Trophoblast cell (in vitro differentiated cells and primary cell): ENCODE data around the gene CTIF.

Experiments used
- DNase-seq, 2 donors: peaks; one replicate each; pipeline ENCODE4 v3.0.0-alpha.2; 2016
- H2AFZ ChIP-seq: 2 replicates; pipeline ENCODE4 v1.6.1; 2013; ENCODE audit warnings: low read length, moderate library complexity, mild to moderate bottlenecking; ENCODE audit not compliant: insufficient read depth, poor library complexity
- H2AK5ac ChIP-seq: 2 replicates; pipeline ENCODE4 v1.6.1; 2013; ENCODE audit warnings: mild to moderate bottlenecking, low read length
- H2BK120ac ChIP-seq: 2 replicates; pipeline ENCODE4 v1.6.1; 2013; ENCODE audit warnings: low read length, mild to moderate bottlenecking, moderate library complexity; ENCODE audit not compliant: insufficient read depth, poor library complexity
- H2BK12ac ChIP-seq: 2 replicates; pipeline ENCODE4 v1.6.1; 2013; ENCODE audit warnings: mild to moderate bottlenecking, low read length, moderate library complexity
- H2BK5ac ChIP-seq: 2 replicates; pipeline ENCODE4 v1.6.1; 2013; ENCODE audit warnings: low read length, low read depth, moderate library complexity, mild to moderate bottlenecking; ENCODE audit not compliant: poor library complexity
- H3K14ac ChIP-seq: 2 replicates; pipeline ENCODE4 v1.6.1; 2013; ENCODE audit warnings: mild to moderate bottlenecking, low read length
- H3K18ac ChIP-seq: 2 replicates; pipeline ENCODE4 v1.6.1; 2013; ENCODE audit warnings: mild to moderate bottlenecking, low read length
- H3K23ac ChIP-seq: 2 replicates; pipeline ENCODE4 v1.6.1; 2013; ENCODE audit warnings: low read length
- H3K27ac ChIP-seq: 2 replicates; pipeline ENCODE4 v1.5.1; 2013; ENCODE audit warnings: low read depth, mild to moderate bottlenecking, inconsistent platforms, low read length, moderate library complexity
- H3K27me3 ChIP-seq: 2 replicates; pipeline ENCODE4 v1.6.1; 2013; ENCODE audit warnings: inconsistent platforms, mild to moderate bottlenecking, low read length, moderate library complexity; ENCODE audit not compliant: insufficient read depth
- H3K36me3 ChIP-seq, 2 experiments: 1 replicate in 1 of 2; 2 replicates in 1 of 2; pipeline ENCODE4 v1.6.1; 2013; ENCODE audit warnings: low read length in 2 of 2, mild to moderate bottlenecking in 2 of 2, moderate library complexity in 1 of 2; ENCODE audit not compliant: insufficient read depth in 2 of 2, control insufficient read depth in 1 of 2
- H3K4ac ChIP-seq: 2 replicates; pipeline ENCODE4 v1.6.1; 2013; ENCODE audit warnings: low read depth, mild to moderate bottlenecking, low read length, moderate library complexity
- H3K4me1 ChIP-seq, 2 experiments: 1 replicate in 1 of 2; 2 replicates in 1 of 2; pipeline ENCODE4 v1.6.1; 2013; ENCODE audit warnings: low read length in 2 of 2, mild to moderate bottlenecking in 2 of 2, moderate library complexity in 1 of 2; ENCODE audit not compliant: insufficient read depth in 2 of 2, control insufficient read depth in 1 of 2
- H3K4me2 ChIP-seq: 2 replicates; pipeline ENCODE4 v1.6.1; 2013; ENCODE audit warnings: inconsistent platforms, mild to moderate bottlenecking, low read length, moderate library complexity
- H3K4me3 ChIP-seq: 2 replicates; pipeline ENCODE4 v1.5.1; 2013; ENCODE audit warnings: mild to moderate bottlenecking, low read depth, low read length, inconsistent platforms
- H3K79me1 ChIP-seq: one replicate; pipeline ENCODE4 v1.6.1; 2013; ENCODE audit warnings: low read length
- H3K79me2 ChIP-seq: 2 replicates; pipeline ENCODE4 v1.6.1; 2013; ENCODE audit warnings: low read length, mild to moderate bottlenecking; ENCODE audit not compliant: control insufficient read depth, insufficient read depth, poor library complexity
- H3K9ac ChIP-seq: 2 replicates; pipeline ENCODE4 v1.6.1; 2013; ENCODE audit warnings: mild to moderate bottlenecking, low read length
- H3K9me3 ChIP-seq: 2 replicates; pipeline ENCODE4 v1.6.1; 2013; ENCODE audit warnings: low read depth, mild to moderate bottlenecking, control low read depth, inconsistent platforms, low read length; ENCODE audit not compliant: insufficient read depth
- H4K12ac ChIP-seq: 2 replicates; pipeline ENCODE4 v1.6.1; 2013; ENCODE audit warnings: low read depth, mild to moderate bottlenecking, low read length, moderate library complexity
- H4K8ac ChIP-seq: 2 replicates; pipeline ENCODE4 v1.6.1; 2013; ENCODE audit warnings: low read depth, mild to moderate bottlenecking, low read length, moderate library complexity
- H4K91ac ChIP-seq: one replicate; pipeline ENCODE4 v1.6.1; 2013; ENCODE audit warnings: low read depth, mild to moderate bottlenecking, low read length, moderate library complexity
- WGBS: extraction: QIAGEN DNeasy Blood & Tissue Kit; methylation state at CpG from one replicate; pipeline ENCODE4 v1.1.7; 2013; ENCODE audit warnings: missing lambda C conversion rate; ENCODE audit not compliant: insufficient read length, insufficient coverage; ENCODE audit errors: extremely low coverage; 5-methylcytosine and 5-hydroxymethylcytosine counted together

Gene CTIF

DNA sequence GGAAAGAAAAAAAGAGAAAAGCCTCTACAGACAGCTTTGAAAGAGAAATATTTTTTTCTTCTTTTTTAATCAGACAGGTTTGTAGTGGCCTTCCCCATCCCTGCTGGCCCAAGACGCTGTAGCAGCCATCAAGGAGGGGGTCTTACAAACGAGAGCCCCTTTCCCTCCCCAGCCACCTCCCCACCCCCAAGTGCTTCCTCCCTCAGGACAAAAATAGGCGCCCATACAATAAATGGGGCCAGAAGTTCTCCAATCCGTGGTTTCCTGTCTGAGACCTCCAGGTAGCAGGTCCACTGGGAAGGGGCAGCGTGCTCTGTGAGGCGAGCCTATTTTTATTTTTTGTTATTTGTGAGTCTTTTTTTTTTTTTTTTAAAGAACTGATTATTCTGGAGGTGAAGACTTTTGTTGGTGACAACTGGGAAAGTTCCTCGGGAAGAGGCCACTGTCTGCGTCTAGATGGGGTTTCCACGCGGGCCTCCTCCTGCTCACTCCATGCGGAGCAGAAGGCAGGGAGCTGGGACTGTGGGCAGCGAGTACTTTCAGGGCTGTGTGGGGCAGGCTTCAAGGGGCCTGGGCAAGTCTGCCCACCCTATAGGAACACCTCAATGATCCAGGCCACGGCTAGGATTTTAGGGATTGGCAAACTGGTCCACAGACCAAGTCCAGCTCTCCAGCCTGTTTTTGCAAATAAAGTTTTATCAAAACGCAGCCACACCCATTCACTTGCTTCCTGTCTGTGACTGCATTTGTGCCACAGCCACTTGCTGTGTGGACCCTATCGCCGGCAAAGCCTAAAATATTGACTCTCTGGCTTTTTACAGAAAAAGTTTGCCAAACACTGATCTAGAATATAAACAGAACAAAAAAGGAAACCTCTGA is 139.6 kb downstream of the CTIF start:
- H3K9me3 ChIP-seq = no peaks in the 10 kb centered on the region
- H4K91ac ChIP-seq = no peak overlapping the region
- no peak overlapping the region for H2BK120ac ChIP-seq
- no peaks in the 10 kb centered on the region for H3K79me2 ChIP-seq
- no peaks in the 10 kb centered on the region for H3K27me3 ChIP-seq
- no peak overlapping the region for H3K4me3 ChIP-seq
- H2BK12ac ChIP-seq = no peak overlapping the region
- no peak overlapping the region for H3K4ac ChIP-seq
- H3K4me1 ChIP-seq = peaks cover 5 to 8% of the 10 kb centered on the region in 2 experiments
- H4K12ac ChIP-seq = no peak overlapping the region
- H2AK5ac ChIP-seq = no peak overlapping the region
- no peak overlapping the region for H2BK5ac ChIP-seq
- H2AFZ ChIP-seq = no peak overlapping the region
- WGBS = no CpG with 5 or more reads among the region's 16 CpGs
- DNase-seq = no peak
- H3K23ac ChIP-seq = no peak overlapping the region
- peaks cover 4 to 6% of the 10 kb centered on the region in 2 experiments for H3K36me3 ChIP-seq
- no peak overlapping the region for H3K18ac ChIP-seq
- H3K79me1 ChIP-seq = no peaks in the 10 kb centered on the region
- H4K8ac ChIP-seq = no peak overlapping the region
- H3K4me2 ChIP-seq = no peak overlapping the region
- no peak overlapping the region for H3K27ac ChIP-seq
- no peak overlapping the region for H3K14ac ChIP-seq
- no peak overlapping the region for H3K9ac ChIP-seq

DNA sequence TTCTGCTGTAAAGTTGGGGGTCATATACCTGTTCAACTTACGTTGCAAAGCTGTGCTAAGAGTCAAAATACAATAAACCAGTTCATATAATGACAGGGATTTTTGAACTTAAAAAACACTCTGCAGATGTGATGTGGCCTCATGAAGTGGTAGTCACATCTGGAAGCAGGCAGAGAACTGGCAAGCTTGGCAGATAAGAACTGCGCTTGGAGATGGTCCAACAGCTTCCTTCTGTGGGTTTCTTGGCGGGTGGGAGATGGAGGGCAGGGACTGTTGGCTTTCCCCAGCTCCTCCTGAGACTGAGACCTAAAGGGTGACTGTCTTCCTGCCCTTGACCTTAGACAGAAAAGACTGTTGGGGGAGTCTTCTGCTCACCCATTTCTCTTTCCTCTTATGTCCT is 140.4 kb downstream of the CTIF start:
- Histone ChIP-seq H4K8ac (no peak overlapping the region), H2AFZ (no peak overlapping the region), H3K79me2 (no peaks in the 10 kb centered on the region), H3K23ac (no peak overlapping the region), H2BK120ac (no peak overlapping the region), H2AK5ac (no peak overlapping the region), H3K4me2 (no peak overlapping the region), H4K12ac (no peak overlapping the region), H3K14ac (no peak overlapping the region), H3K4me1 (peaks cover 5 to 8% of the 10 kb centered on the region in 2 experiments), H3K27me3 (no peaks in the 10 kb centered on the region), H3K18ac (no peak overlapping the region), H4K91ac (no peak overlapping the region), H3K36me3 (peaks cover 4 to 6% of the 10 kb centered on the region in 2 experiments), H3K4ac (no peak overlapping the region), H2BK12ac (no peak overlapping the region), H3K27ac (no peak overlapping the region), H3K79me1 (no peaks in the 10 kb centered on the region), H3K9me3 (no peaks in the 10 kb centered on the region), H3K4me3 (no peak overlapping the region), H2BK5ac (no peak overlapping the region), H3K9ac (no peak overlapping the region)
- WGBS = no CpG with 5 or more reads among the region's 3 CpGs
- no peak for DNase-seq

DNA sequence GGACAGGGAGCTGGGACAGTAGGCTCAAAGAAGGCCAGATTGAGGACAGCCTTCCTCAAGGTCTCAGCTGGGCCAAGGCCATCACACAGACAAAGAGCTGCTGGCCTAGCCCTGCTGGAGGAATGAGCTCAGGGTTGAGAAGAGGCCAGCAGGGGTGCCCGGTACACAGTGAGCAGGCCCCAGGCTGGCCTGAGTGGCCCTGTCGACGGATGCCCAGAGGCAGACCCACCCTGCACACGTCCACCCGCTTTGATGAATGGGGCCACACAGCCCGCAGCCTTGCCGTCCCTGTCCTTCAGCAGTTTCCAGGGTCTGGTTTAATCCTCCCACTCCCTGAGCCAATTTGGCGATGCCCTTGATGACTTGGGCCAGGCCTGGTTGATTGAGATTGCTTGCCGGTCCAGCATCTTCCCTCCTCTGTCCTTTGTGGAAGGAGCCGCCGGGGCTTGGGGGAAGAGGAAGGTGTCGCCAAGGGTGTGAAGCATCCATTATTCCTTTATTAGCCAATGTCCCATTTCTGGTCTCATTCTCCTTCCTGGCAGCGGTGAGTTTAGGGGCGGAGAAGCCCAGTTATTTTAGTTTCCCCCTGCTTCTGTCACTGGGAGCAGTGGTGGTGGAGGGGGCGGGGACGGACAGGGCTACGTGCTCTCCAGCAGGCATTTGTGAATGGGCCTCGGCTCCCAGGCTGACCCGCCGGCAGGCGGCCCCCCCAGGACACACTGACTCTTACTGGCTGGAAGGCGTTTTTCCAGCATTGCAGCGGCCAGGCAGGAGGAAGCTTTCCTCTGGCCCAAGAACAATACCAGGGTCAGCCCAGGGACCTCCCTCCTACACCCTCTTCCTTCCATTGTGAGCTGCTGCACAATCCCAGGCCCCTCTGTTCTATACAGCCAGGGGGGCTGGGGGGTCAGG is 141.8 kb downstream of the CTIF start:
- no peak overlapping the region for H3K18ac ChIP-seq
- no peak overlapping the region for H2AFZ ChIP-seq
- H3K36me3 ChIP-seq = peaks cover 4 to 6% of the 10 kb centered on the region in 2 experiments
- H3K4me1 ChIP-seq = peaks cover 2 to 5% of the 10 kb centered on the region in 2 experiments
- H3K4me2 ChIP-seq = no peak overlapping the region
- H3K27ac ChIP-seq = no peak overlapping the region
- no peak overlapping the region for H2BK5ac ChIP-seq
- no peaks in the 10 kb centered on the region for H3K9me3 ChIP-seq
- no peak overlapping the region for H3K4me3 ChIP-seq
- no peak overlapping the region for H3K23ac ChIP-seq
- no peak overlapping the region for H4K8ac ChIP-seq
- peak overlapping the region; percentile 35 for H2BK12ac ChIP-seq
- no peaks in the 10 kb centered on the region for H3K27me3 ChIP-seq
- H3K79me1 ChIP-seq = no peaks in the 10 kb centered on the region
- no peak overlapping the region for H3K4ac ChIP-seq
- H3K79me2 ChIP-seq = no peaks in the 10 kb centered on the region
- no peak overlapping the region for H3K9ac ChIP-seq
- no peak overlapping the region for H2BK120ac ChIP-seq
- no peak for DNase-seq
- H4K91ac ChIP-seq = peak overlapping the region; percentile 22
- no peak overlapping the region for H3K14ac ChIP-seq
- no peak overlapping the region for H4K12ac ChIP-seq
- WGBS = no CpG with 5 or more reads among the region's 23 CpGs
- no peak overlapping the region for H2AK5ac ChIP-seq

DNA sequence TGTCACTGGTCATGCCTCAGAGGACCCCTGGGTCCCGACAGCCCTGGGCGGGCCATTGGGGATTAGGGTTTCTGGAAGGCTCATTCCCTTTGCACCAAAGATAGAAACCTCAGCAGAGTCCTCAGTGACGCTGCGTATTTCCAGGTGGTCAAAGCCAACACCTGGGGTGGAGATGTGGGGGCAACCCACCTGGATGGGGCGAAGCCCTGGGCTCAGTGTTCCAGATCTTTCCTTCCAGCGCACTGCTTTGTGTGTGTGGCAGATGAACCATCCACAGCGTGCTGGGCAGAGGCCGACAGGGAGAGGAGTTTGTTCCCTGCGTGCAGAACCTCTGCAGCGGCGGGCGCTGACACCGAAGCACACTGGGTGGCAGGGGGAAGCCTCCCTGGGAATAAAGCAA is 143.9 kb downstream of the CTIF start:
- no peak for DNase-seq
- Histone ChIP-seq H3K79me2 (no peaks in the 10 kb centered on the region), H4K8ac (no peak overlapping the region), H3K18ac (no peak overlapping the region), H3K4me3 (no peak overlapping the region), H3K9ac (no peak overlapping the region), H3K4ac (no peak overlapping the region), H2BK5ac (no peak overlapping the region), H2AK5ac (no peak overlapping the region), H3K23ac (no peak overlapping the region), H2BK120ac (no peak overlapping the region), H2BK12ac (no peak overlapping the region), H3K4me1 (peaks cover 0 to 3% of the 10 kb centered on the region in 2 experiments), H3K27me3 (no peaks in the 10 kb centered on the region), H3K14ac (no peak overlapping the region), H3K36me3 (peaks cover 4 to 8% of the 10 kb centered on the region in 2 experiments), H4K91ac (no peak overlapping the region), H3K9me3 (no peaks in the 10 kb centered on the region), H4K12ac (no peak overlapping the region), H3K79me1 (no peaks in the 10 kb centered on the region), H2AFZ (no peak overlapping the region), H3K27ac (no peak overlapping the region), H3K4me2 (no peak overlapping the region)
- no CpG with 5 or more reads among the region's 13 CpGs for WGBS
